GM21576 (cell line): ENCODE results near the gene LYZL1.
"Not testable (repeated sequence)": the region's sequence is repeated elsewhere in the genome, so short reads cannot be mapped to it uniquely, and the experiment has no call there.

Experiments
- ATAC-seq: cut with Tn5 transposase; IDR thresholded peaks from one replicate; pipeline ENCODE4 v1.9.1; 2021; ENCODE audit warnings: mild to moderate bottlenecking, moderate library complexity; ENCODE audit not compliant: unreplicated experiment

LYZL1 gene

GRCh38 chr10:29288906-29289305 lies at the start of gene LYZL1:
Gene LYZL1, plus strand, starts transcription at chr10:29289070. Its CDS starts 2,798 bp downstream, at chr10:29291868.
- not testable (repeated sequence) for ATAC-seq

GRCh38 chr10:29239569-29240472 lies 49.0 kb upstream of the LYZL1 start:
- no peak for ATAC-seq

- no peak for ATAC-seq
Observed at GRCh38 chr10:29240986-29241660, 47.7 kb upstream of the LYZL1 start.

- no peak for ATAC-seq
Observed at GRCh38 chr10:29241925-29242324, 46.9 kb upstream of the LYZL1 start.

- ATAC-seq, result no peak
Observed at GRCh38 chr10:29243066-29243465, 45.8 kb upstream of the LYZL1 start.

GRCh38 chr10:29243750-29244149 lies 45.1 kb upstream of the LYZL1 start:
- ATAC-seq, result no peak

GRCh38 chr10:29244978-29245377 lies 43.9 kb upstream of the LYZL1 start:
- ATAC-seq, result no peak

GRCh38 chr10:29245476-29245875 lies 43.4 kb upstream of the LYZL1 start:
- ATAC-seq, result no peak

- no peak for ATAC-seq
Observed at GRCh38 chr10:29246449-29246848, 42.4 kb upstream of the LYZL1 start.

- no peak for ATAC-seq
Observed at GRCh38 chr10:29248158-29248557, 40.7 kb upstream of the LYZL1 start.

GRCh38 chr10:29249018-29249417 lies 39.9 kb upstream of the LYZL1 start:
- ATAC-seq, result no peak

- ATAC-seq, result no peak
Observed at GRCh38 chr10:29250066-29250465, 38.8 kb upstream of the LYZL1 start.

- ATAC-seq, result no peak
Observed at GRCh38 chr10:29252811-29253689, 35.8 kb upstream of the LYZL1 start.

GRCh38 chr10:29253690-29254029 lies 35.2 kb upstream of the LYZL1 start:
- ATAC-seq, result no peak

- no peak for ATAC-seq
Observed at GRCh38 chr10:29254123-29255046, 34.5 kb upstream of the LYZL1 start.

- ATAC-seq, result no peak
Observed at GRCh38 chr10:29255104-29255503, 33.8 kb upstream of the LYZL1 start.

GRCh38 chr10:29256019-29256418 lies 32.9 kb upstream of the LYZL1 start:
- ATAC-seq, result no peak

- ATAC-seq, result no peak
Observed at GRCh38 chr10:29256586-29256985, 32.3 kb upstream of the LYZL1 start.

- ATAC-seq, result no peak
Observed at GRCh38 chr10:29257106-29257783, 31.6 kb upstream of the LYZL1 start.

GRCh38 chr10:29257784-29258135 lies 31.1 kb upstream of the LYZL1 start:
- ATAC-seq, result no peak
